GM18909 (cell line): ENCODE measurements around the gene NUP160.
"Not testable (repeated sequence)": the region's sequence is repeated elsewhere in the genome, so short reads cannot be mapped to it uniquely, and the experiment has no call there.

Experiments
- ATAC-seq: cut with Tn5 transposase; IDR thresholded peaks from one replicate; pipeline ENCODE4 v1.9.1; 2021; ENCODE audit warnings: mild to moderate bottlenecking; ENCODE audit not compliant: unreplicated experiment, poor library complexity

NUP160 gene

GRCh38 chr11:47737817-47738216 lies 110.3 kb downstream of the NUP160 start:
- ATAC-seq: not testable (repeated sequence)

- ATAC-seq: no peak
Observed at GRCh38 chr11:47732271-47732670, 115.9 kb downstream of the NUP160 start.

GRCh38 chr11:47731475-47731874 lies 116.7 kb downstream of the NUP160 start:
- no peak for ATAC-seq
